Stomach (tissue), 4 donors: ENCODE results near the gene HAT1.

Source experiments
- EP300 ChIP-seq: sonication (generic); formaldehyde crosslinking; IDR thresholded peaks from one replicate; pipeline ENCODE4 v1.6.1; 2017; ENCODE audit warnings: antibody characterized with exemption
- TF ChIP-seq, protein P1 (sequence below), 7 experiments: fragments of 450-650 bp in 4 of 7; fragments of 200-600 bp in 3 of 7; sonication (generic) in 3 of 7; IDR thresholded peaks; one replicate each; pipeline ENCODE4 v1.5.1; 2016 to 2019; ENCODE audit warnings: antibody characterized with exemption in 7 of 7, control low read depth in 2 of 7, mild to moderate bottlenecking in 1 of 7

- TF ChIP-seq, protein P1, sequence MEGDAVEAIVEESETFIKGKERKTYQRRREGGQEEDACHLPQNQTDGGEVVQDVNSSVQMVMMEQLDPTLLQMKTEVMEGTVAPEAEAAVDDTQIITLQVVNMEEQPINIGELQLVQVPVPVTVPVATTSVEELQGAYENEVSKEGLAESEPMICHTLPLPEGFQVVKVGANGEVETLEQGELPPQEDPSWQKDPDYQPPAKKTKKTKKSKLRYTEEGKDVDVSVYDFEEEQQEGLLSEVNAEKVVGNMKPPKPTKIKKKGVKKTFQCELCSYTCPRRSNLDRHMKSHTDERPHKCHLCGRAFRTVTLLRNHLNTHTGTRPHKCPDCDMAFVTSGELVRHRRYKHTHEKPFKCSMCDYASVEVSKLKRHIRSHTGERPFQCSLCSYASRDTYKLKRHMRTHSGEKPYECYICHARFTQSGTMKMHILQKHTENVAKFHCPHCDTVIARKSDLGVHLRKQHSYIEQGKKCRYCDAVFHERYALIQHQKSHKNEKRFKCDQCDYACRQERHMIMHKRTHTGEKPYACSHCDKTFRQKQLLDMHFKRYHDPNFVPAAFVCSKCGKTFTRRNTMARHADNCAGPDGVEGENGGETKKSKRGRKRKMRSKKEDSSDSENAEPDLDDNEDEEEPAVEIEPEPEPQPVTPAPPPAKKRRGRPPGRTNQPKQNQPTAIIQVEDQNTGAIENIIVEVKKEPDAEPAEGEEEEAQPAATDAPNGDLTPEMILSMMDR (IDR thresholded peaks at IDR 0.05) = no peak
- no peak for TF ChIP-seq EP300
Observed at GRCh38 chr2:171943869-171944268, 21.6 kb downstream of the HAT1 start.
